Uterus (tissue), 2 donors: ENCODE data around the gene TPM4.

Source experiments
- CTCF ChIP-seq, 4 experiments: fragments of 200-600 bp in 2 of 4; fragments of 450-650 bp in 2 of 4; sonication (generic) in 2 of 4; IDR thresholded peaks; one replicate each; pipeline ENCODE4 v1.5.1; 2016 to 2019; ENCODE audit warnings: antibody characterized with exemption in 4 of 4, mild to moderate bottlenecking in 2 of 4, moderate library complexity in 1 of 4
- POLR2A ChIP-seq, 2 donors: fragments of 450-650 bp; IDR thresholded peaks; one replicate each; pipeline ENCODE4 v1.6.1; 2016; ENCODE audit warnings: antibody characterized with exemption in 2 of 2, mild to moderate bottlenecking in 1 of 2, moderate library complexity in 1 of 2

- TF ChIP-seq CTCF (IDR thresholded peaks at IDR 0.05) (no peak), POLR2A (IDR thresholded peaks at IDR 0.05) (no peak)
Observed at GRCh38 chr19:16070366-16070990, 5.8 kb upstream of the TPM4 start.
